Adrenal gland (tissue), 5 donors: ENCODE results near the gene SLC5A6.

Experiments used
- CTCF ChIP-seq, 6 experiments: fragments of 450-650 bp in 4 of 6; fragments of 200-600 bp in 2 of 6; sonication (generic) in 1 of 6; IDR thresholded peaks; 1 replicate in 5 of 6; 2 replicates in 1 of 6; pipeline versions ENCODE4 v1.5.1 to v1.8.0; 2016 to 2021; ENCODE audit warnings: antibody characterized with exemption in 6 of 6, mild to moderate bottlenecking in 2 of 6, moderate library complexity in 1 of 6
- POLR2A ChIP-seq, 2 donors: fragments of 450-650 bp; IDR thresholded peaks; one replicate each; pipeline ENCODE4 v1.6.1; 2017; ENCODE audit warnings: antibody characterized with exemption in 2 of 2, mild to moderate bottlenecking in 2 of 2, moderate library complexity in 1 of 2
- donor health status: DM: no; HTN: no; CAD: no.

- TF ChIP-seq POLR2A (IDR thresholded peaks at IDR 0.05) (no peak), CTCF (IDR thresholded peaks at IDR 0.05) (no peak)
Measured at GRCh38 chr2:27164960-27165763, 46.9 kb downstream of the SLC5A6 start.
